ENCODE results near the gene LRRC37B.
"Not testable (repeated sequence)": the region's sequence is repeated elsewhere in the genome, so short reads cannot be mapped to it uniquely, and the experiment has no call there.

The LRRC37B gene

DNA sequence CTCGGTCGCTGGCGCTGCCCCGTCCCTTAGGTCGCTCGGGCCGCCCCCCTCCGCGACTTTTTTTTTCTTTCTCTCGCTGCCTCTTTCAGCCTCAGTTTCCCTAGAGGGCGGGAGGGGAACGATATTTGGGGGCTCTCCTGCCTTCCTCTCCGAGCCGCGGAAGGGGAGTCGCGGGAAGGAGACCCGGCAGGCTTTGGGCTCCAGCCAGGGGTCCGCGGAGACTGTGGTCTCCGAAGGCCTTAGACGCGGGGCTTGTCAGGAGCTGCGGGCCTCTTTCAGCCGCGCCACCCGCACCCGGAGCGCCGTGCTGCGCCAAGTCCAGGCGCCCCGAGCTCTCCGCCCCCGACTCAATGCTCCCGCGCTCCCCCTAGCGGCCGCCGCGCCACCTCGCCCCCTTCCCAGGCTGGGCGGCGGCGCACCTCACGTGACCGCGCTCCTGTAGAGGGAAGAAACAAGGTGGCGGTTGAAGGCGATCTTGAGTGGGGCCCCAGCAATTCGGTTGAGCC lies at the start of gene LRRC37B:
Gene LRRC37B (plus strand): TSS at position 427 of the 506 bp plus-strand sequence. CDS start 14,010 bp downstream, outside the sequence.
- DNase-seq, result peak; percentile 90

DNA sequence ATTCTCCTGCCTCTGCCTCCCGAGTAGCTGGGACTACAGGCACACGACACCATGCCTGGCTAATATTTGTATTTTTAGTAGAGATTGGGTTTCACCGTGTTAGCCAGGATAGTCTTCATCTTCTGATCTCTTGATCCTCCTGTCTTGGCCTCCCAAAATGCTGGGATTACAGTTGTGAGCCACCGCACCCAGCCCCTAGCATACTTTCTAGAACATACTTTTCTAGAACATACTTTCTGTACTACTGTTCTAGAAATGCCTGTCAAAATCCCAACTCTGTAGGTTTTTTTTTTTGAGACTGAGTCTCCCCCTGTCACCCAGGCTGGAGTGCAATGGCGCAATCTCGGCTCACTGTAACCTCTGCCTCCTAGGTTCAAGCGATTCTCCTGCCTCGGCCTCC lies 43.1 kb upstream of the LRRC37B start:
- DNase-seq, result not testable (repeated sequence)

DNA sequence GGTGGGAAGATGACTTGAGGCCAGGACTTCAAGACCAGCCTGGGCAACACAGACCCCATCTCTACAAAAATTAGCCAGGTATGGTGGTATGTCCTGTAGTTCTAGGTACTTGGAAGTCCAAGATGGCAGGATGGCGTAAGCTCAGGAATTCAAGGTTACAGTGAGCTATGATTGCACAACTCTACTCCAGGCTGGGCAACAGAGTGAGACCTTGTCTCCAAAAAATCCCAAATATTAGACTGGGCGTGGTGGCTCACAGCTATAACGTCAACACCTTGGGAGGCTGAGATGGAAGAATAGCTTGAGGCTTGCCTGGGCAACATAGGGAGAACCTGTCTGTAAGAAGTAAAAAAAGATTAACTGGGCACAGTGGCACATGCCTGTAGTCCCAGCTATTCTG lies 39.5 kb upstream of the LRRC37B start:
- no peak for DNase-seq

DNA sequence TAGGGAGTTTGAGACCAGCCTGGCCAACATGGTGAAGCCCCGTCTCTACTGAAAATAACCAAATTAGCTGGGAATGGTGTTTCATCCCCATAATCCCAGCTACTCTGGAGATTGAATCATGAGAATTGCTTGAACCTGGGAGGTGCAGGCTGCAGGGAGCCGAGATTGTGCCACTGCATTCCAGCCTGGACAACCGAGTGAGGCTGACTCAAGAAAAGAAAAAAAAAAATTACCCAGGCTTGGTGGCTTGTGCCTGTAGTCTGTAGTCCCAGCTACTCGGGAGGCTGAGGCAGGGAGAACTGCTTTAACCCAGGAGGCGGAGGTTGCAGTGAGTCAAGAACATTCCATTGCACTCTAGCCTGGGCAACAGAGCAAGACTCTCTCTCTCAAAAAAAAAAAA lies 36.8 kb upstream of the LRRC37B start:
- not testable (repeated sequence) for DNase-seq

DNA sequence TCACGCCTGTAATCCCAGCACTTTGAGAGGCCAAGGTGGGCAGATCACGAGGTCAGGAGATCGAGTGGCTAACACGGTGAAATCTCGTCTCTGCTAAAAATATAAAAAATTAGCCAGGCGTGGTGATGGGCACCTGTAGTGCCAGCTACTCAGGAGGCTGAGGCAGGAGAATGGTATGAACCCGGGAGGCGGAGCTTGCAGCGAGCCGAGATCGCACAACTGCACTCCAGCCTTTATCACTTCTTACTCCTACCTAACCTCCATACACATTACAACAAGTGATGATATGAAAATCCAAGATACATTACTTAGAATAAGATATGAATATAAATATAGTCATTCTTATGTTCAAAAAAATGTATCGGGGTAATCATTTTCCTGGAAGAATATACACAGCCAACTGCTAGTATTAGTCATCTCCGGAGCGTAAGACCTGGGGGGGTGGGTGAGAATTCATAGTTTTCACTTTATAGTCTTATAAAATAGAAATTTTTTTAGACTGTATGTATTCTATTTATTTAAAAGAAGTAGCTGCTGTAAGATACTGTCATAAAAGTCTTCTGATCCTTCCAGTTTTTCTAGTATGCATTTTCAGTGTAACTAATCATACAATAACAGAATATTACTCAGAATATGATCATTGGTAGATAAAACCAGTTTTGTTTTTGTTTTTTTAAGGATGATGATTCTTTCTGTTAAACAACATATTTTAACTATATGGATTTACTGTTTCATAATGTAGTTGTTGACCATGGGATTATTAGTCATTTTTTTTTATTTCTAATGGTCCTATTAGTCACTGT lies 32.7 kb upstream of the LRRC37B start:
- not testable (repeated sequence) for DNase-seq

DNA sequence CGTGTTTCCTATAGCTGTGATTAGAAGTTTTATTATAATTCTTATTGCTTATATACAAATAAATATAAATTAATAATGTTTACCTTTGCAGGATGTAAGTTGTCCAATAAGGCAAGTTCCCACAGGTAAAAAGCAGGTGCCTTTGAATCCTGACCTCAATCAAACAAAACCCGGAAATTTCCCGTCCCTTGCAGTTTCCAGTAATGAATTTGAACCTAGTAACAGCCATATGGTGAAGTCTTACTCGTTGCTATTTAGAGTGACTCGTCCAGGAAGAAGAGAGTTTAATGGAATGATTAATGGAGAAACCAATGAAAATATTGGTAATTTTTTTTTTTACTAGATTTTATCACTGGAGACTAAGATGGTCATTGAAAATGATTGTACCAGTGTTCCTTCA lies 31.8 kb upstream of the LRRC37B start:
- not testable (repeated sequence) for DNase-seq

DNA sequence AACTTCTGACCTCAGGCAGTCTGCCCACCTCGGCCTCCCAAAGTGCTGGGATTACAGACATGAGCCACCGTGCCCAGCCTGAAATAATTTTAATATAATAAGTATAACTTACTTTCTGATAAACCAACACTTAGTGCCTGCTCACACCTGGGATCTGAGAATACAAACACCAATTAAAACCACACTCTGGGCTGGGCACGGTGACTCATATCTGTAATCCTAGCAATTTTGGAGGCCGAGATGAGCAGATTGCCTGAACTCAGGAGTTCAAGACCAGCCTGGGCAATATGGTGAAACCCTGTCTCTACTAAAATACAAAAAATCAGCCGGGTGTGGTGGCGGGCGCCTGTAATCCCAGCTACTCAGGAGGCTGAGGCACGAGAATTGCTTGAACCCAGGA lies 15.4 kb upstream of the LRRC37B start:
- DNase-seq, result not testable (repeated sequence)

DNA sequence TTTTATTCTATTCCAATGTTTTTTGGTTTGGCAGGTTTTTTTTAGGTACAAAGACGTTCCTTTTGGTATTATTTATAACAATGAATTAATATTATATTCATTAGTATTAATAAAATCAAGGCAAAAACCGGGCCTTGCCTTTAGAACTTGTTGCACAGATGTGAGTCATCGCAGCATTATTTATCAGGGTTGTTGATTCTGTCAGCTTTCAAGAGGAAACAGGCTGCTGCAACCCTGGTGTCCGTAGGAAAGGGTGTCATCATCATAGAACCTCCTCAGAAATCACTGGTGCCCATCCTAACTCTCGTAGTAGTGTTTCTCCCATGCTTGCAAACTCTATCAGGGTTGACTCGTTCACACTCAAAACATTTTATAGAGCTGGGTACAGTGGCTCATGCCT lies 10.2 kb upstream of the LRRC37B start:
- DNase-seq, result no peak

DNA sequence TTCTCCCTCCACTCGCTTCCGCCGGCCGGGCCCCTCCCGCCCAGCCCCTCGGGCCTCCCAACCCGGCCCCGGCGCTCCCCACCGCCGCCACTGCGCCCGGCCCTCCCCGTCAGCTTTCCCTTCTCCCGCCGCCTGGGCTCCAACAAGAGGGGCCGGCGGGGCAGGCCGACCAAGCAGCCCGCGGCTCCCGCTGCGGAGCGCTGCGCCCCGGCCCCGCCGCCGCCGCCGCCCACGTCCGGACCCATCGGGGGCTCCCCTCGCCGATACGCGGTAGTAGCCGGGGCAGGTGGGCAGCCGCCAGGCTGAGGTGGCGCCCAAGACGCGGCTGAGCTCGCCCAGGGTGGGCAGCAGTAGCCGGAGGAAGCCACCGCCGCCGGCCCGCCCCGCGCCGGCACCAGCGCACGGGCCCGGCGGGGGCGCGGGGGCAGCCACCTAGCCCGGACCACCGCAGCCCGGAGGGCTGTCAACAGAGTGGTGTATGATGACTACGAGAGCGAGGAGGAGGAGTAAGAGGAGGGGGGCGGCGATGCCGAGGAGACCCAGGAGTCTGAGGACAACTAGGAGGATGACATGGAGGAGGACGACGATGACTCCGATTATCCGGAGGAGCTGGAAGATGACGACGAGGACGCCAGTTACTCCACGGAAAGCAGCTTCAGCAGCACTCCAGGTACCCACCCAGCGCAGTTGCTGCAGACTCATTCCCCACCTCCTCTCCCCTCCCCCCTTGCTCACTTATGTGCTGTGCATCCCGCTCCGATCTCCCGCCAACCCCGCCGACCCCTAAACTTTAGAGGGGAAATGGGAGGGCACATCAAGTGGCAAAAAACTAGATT lies 498 bp downstream of the LRRC37B start:
- peak; percentile 27 for DNase-seq

DNA sequence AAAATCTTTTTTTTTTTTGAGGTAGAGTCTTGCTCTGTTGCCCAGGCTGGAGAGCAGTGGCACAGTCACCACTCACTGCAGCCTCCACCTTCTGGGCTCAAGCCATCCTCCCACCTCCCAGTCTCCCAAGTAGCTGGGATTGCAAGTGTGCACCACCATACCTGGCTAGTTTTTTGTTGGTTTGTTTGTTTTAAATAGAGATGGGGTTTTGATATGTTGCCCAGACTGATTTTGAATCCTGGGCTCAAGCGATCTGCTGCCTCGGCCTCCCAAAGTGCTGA lies 2.0 kb downstream of the LRRC37B start:
- DNase-seq, result no peak

DNA sequence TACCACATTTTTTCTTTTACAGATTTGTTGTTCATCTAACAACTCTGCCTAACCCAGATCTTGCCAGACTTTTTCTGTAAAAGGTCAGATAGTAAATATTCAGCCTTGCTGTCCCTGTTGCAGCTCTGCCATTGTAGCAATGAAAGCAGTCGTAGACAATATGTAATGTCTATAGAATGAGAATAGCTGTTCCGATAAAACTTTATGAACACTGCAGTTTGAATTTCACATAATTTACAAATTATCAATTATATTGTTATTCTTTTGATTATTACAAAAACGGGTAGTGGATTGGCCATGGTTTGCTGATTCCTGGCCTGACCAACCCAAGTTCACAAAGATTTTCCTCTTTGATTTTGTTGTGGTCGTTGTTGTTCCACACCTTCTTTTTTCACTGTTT lies 2.9 kb downstream of the LRRC37B start:
- DNase-seq, result no peak

DNA sequence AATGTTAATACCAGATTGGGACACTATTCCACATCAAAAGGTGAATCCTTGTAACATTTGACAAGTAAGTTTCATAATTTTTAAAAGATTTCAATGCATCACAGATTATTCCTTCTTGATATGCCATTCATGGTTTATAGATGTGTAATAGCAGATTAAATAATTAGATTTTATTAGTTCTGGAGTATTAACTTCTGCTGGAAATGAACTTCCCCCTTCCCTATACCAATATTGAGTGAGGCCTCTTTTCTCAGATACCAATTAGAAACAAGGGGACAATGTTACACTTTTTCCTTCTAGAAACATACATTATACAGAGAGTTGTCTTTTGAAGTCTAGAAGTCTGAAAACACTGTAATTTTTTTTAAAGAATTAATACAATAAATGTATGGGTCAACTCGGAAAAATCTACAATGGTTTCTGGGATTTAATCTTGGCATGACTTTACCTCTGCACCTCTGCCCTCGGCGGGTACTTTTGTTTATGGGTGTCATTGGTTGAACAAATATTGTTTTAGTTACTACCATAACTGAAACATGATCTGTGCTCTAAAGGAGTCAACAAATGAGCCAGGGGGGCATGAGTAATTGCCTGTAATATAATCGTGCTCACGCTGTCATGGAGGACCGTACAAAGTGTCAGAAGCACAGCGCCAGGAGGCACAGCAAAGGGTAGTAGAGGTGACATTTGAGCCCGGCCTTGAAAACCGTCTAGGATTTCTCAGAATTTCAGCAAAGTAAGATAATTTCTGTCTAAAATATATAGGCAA lies 8.2 kb downstream of the LRRC37B start:
- no peak for DNase-seq

DNA sequence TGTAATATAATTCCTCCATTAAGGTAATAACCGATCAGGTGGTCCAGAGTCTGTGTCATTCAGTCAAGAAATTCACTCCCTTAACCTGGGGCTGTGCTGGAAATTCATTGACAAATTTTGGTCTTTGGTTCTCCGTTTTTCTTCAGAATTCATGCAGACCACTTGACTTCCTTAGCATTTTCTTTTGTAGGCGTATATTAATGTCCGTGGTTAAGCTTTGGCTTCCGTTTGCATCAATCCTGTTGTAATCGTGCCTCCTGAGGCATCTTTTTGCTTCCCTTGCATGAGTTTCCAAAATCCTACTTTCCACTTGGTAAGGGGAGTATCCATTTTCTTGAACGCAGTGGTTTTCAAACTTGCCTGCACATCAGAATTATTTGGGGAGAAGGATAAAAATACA lies 9.0 kb downstream of the LRRC37B start:
- DNase-seq, result no peak

DNA sequence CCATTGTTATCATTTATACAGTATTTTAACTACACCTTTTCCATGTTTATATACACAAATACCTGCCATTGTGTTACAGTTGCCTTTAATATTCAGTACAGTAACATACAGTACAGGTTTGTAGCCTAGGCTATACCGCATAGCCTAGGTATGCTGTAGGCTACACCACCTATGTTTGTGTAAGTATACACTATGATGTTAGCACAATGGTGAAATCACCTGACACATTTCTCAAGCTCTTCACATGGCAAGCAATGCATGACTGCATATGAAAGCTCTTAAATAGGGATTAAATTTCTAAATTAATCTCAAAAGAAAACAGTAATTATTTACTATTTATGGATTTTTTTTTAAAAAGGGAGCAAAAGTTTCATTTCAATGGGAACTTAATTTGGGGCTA lies 12.0 kb downstream of the LRRC37B start:
- DNase-seq, result no peak

DNA sequence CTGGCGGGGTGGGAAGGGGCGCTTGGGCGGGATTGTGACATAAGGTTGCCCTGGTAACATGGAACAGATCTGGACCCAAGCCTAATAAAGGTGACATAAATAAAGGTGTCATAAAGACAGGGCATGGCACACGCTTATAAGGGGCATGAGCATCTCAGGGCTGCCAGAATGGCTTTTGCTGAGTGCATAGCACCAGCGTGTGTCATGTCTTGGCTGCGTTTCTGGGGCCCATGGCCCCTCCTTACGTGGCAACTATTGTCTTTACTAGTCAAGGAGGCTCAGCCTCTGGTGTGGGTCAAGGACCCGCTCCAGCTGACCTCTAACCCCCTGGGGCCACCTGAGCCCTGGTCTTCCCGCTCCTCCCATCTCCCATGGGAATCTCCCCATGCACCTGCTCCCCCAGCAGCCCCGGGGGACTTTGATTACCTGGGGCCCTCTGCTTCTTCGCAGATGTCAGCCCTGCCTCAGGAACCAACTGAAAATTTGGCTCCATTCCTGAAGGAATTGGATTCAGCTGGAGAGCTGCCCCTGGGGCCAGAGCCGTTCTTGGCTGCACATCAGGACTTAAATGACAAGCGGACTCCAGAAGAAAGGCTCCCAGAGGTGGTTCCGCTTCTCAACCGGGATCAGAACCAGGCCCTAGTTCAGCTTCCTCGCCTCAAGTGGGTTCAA lies 13.9 kb downstream of the LRRC37B start:
- no peak for DNase-seq

DNA sequence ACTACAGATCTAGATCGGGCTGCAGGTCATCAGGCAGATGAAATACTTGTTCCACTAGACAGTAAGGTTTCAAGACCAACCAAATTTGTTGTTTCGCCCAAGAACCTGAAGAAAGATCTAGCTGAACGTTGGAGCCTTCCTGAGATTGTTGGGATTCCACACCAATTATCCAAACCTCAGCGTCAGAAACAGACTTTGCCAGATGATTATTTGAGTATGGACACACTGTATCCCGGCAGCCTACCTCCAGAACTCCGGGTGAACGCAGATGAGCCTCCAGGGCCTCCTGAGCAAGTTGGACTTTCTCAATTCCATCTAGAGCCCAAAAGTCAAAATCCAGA lies 14.4 kb downstream of the LRRC37B start:
- DNase-seq, result no peak

DNA sequence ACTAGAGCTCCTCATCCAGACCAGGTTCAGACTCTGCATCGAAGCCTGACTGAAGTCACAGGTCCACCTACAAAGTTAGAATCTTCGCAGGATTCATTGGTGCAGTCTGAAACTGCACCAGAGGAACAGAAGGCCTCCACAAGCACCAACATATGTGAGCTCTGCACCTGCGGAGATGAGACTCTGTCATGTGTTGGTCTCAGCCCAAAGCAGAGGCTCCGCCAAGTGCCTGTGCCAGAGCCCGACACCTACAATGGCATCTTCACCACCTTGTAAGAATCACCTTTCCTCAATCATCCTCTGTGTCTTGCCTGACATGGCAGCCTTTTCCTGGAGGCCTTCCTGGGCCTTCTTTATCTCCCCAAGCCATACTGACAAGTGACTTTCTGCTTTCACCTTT lies 15.4 kb downstream of the LRRC37B start:
- DNase-seq, result not testable (repeated sequence)

DNA sequence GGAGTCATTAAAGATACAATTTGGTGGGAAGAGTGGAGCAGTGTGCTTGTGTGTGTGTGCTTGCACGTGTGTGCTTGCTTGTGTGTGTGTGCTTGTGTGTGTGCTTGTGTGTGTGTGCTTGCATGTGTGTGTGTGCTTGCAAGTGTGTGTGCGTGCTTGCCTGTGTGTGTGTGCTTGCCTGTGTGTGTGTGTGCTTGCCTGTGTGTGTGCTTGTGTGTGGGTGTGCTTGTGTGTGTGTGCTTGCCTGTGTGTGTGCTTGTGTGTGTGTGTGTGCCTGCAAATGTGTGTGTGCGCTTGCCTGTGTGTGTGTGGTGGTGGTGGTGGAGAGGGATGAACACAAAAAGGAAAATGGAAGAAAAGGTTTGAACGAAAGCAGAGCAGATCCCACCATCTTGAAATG lies 20.1 kb downstream of the LRRC37B start:
- not testable (repeated sequence) for DNase-seq

DNA sequence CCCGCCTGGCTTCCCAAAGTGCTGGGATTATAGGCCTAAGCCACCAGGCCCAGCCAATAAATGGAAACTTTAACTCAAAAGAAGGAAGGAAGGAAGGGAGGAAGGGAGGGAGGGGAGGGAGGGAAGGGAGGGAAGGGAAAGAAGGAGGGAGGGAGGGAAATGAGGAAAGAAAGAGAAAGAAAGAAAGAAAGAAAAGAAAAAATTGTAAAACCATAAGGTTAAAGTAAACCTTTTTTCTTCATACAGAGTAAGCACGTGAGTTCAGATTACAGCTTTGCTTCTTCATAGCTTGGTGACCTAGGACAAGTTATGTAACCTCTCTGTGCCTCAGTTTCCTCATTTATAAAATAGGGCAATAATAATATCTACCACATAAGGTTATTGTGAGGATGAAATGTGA lies 26.0 kb downstream of the LRRC37B start:
- DNase-seq, result no peak

DNA sequence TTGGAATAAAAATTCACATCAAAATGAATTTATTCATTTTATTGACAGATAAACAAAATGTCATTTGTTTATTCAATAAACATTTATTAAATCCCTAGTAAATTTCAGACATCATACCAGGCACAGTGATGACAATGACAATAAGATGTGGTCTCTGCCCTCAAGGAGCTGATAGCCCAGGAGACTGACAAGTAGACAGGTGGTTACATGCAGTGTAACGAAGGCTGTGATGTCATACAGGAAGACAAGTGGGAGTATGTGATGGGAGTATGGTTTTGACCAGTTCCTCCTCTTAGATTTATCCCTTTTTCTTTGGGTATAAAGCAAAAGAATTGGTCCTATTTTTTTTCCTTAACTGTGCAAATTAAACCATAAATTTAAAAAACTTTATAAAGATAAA lies 26.6 kb downstream of the LRRC37B start:
- DNase-seq, result not testable (repeated sequence)

DNA sequence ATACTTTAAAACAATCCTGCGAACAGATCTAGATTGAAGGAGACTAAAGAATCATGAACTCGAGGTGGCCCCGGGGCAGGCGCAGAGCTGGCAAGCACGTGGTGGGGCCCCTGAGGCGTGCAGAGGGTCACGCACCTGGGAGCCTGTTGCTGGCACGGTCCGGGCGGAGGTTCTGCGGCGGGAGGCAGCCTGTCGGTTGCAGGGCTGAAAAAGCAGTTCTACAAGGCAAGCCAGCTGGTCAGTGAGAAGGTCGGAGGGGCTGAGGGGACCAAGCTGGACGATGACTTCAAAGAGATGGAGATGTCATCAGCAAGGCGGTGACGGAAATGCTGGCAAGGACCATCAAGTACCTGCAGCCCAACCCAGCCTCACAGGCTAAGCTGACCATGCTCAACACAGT lies 33.1 kb downstream of the LRRC37B start:
- not testable (repeated sequence) for DNase-seq

DNA sequence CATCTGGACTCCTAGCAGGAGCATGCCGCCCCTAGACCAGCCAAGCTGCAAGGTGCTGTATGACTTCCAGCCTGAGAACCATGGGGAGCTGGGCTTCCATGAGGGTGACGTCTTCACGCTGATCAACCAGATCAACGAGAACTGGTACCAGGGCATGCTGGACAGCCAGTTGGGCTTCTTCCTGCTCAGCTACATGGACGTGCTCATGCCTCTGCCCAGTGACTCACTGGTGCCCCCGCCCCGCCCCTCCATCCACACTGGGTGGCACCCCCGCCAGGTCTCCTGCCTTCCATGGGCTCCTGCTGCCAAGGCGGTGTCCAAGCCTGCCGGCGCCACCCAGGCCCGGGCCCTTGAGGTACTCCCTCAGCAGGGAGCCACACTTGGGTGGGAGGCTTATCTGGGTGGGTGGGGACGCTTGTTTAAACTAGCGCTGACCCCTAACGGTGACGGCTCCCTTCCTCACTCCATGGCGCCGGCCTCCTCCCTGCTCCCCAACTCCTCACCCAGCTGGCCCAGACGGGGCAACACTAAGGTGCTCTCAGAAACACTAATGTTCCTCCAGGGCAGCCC lies 34.2 kb downstream of the LRRC37B start:
- DNase-seq, result not testable (repeated sequence)

All from CD4-positive, alpha-beta T cell treated with Interleukin-21 for 1 hour (primary cell).